ENCODE measurements around the gene CLMP.
A peak's percentile ranks its signal among the peaks of the same experiment; 100 is the strongest.
"Not testable (repeated sequence)": the region's sequence is repeated elsewhere in the genome, so short reads cannot be mapped to it uniquely, and the experiment has no call there.

The CLMP gene

GRCh38 chr11:123073343-123074057 is 121.5 kb downstream of the CLMP start:
- DNase-seq = no peak

GRCh38 chr11:123072762-123073161 is 122.3 kb downstream of the CLMP start:
- no peak for DNase-seq

DNA sequence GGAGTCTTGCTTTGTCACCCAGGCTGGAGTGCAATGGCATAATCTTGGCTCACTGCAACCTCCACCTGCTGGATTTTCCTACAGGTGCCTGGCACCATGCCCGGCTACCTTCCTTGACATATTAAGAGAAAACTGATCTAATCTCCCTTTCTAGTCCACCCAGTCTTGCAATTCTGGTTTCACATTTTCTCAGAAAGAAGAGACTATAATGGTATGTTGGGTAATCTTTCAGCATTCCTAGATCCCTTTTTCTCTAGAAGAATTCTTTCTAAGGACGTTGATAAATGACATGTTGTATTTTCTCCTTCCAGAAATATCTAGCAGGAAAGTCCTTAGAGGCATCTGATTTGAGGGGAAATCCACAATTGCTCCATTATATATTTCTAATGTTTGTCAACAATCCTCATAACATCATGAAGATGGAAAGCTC is 122.7 kb downstream of the CLMP start:
- DNase-seq = no peak

GRCh38 chr11:123069908-123070821 is 124.9 kb downstream of the CLMP start:
- no peak for DNase-seq

GRCh38 chr11:123065621-123066020 is 129.4 kb downstream of the CLMP start:
- DNase-seq = no peak

GRCh38 chr11:123063826-123064657 is 131.0 kb downstream of the CLMP start:
- DNase-seq = no peak

DNA sequence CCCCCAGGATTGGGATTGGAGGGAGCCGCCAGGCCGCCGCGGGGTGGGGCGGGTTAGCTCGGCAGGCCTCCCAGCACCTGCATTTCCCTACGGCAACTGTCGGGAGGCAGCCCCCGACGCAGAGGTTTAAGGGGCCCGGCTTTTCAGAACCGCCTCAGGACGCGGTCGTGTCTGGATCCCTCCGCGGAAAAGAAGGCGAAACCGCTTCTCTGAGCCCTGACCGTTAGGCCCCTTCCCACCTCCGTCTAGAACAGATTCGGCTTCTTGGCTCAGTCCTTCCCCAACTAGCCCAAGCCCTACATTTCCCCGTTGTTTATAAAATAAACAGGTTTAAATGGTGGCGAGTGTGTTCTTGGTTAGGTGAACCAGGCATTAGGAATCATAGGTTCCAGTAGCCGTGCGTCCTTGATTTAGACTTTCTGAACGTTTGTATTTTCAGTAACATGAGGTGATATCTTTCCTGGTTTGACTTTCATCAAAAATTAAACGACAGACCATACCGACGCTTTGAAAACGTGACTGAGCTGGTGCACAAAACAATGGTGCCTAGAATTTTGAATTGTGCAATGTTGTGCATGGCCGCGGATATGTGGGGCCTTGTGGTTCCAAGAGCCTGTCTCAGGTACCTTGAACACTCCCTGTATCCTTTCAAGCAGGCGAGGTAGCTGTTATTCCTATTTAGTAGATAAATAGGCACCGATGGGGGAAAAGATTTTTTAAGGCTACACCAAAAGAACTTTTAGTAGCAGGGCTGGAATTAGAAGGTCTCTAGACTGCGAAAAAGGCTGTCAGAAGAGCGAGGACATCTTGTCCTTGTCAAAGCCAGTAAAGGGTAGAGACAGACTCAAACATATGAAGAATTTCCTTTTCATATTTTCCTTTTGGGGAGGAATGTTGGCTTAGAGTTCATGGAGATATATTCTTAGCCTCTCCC is 131.9 kb downstream of the CLMP start:
- peak; percentile 42 for DNase-seq

GRCh38 chr11:123062158-123062891 is 132.7 kb downstream of the CLMP start:
- DNase-seq = peak; percentile 99

GRCh38 chr11:123061403-123062157 is 133.5 kb downstream of the CLMP start, which contains the start of gene HSPA8:
Gene HSPA8, minus strand, starts transcription at chr11:123062136. Its CDS starts 812 bp downstream, at chr11:123061324.
- peak; percentile 63 for DNase-seq

DNA sequence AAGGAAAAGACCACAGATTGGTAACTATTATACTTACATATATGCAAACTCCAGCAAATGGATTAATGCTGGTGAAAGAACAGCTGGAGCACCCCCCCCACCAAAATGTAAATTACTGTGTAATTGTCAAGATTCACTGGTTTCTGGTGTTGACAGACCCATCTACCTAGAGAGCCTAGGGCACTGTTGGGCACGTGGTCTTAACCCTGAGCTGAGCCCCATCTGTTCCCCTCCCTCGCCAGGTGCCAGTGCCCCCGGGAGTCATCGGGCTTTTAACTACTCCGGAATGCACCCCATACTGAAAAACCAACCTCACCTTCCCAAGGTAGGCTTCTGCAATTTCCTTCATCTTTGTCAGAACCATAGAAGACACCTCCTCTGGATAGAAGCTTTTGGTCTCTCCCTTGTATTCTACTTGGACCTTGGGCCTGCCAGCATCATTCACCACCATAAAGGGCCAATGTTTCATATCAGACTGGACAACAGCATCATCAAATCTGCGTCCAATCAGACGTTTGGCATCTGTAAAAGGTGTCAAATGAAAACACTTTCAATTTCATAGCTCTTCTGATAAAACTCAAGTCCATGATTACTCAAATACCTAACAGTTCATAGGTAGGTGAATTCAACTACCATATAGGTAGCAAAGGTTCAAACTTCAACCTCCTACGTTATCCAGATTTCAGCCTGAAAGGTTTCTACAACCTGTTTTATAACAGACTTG is 134.6 kb downstream of the CLMP start:
- DNase-seq = no peak

GRCh38 chr11:123059041-123059920 is 135.8 kb downstream of the CLMP start:
- DNase-seq = not testable (repeated sequence)

DNA sequence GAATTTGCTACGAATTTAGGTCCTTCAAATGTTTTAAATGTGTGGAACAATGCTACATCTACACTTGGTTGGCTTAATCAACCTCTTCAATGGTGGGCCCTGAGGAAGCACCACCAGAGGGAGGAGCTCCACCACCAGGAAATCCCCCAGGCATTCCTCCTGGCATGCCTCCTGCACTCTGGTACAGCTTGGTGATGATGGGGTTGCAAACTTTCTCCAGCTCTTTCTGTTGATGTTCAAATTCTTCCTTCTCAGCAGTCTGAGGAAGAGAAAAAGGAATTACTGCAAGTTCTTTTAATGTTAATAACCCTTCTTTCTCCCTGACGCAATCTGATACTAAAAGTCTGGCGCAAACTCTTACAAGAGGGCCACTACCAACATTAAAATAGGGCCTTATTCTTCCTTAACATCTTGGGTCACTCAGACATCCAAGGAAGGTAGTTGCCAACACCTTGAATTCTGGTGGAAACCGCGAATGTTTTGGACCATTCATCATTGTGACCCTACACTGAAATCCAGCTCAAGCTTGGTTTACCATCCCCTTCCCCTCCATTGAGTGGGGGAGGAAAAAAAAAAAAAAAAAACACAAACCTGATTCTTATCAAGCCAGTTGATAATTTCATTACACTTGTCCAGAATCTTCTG is 137.3 kb downstream of the CLMP start:
- DNase-seq = no peak

GRCh38 chr11:123056835-123057491 is 138.1 kb downstream of the CLMP start:
- DNase-seq = no peak

GRCh38 chr11:123055191-123055901 is 139.7 kb downstream of the CLMP start:
- no peak for DNase-seq

- DNase-seq = no peak
Observed at GRCh38 chr11:123054301-123055065, 140.6 kb downstream of the CLMP start.

Measured in activated T-cell treated with anti-CD3 and anti-CD28 coated beads, Interleukin-2, amount 50 U/mL, for 1 hour (primary cell).